Inflammatory macrophage treated with lipopolysaccharide for 1 hour (primary cell): ENCODE results near the gene OR2T33.
"Not testable (repeated sequence)": the region's sequence is repeated elsewhere in the genome, so short reads cannot be mapped to it uniquely, and the experiment has no call there.

ENCODE experiments used
- DNase-seq, 2 donors: peaks; one replicate each; pipeline ENCODE4 v3.0.0-alpha.2; 2020 to 2022

Gene OR2T33, protein sequence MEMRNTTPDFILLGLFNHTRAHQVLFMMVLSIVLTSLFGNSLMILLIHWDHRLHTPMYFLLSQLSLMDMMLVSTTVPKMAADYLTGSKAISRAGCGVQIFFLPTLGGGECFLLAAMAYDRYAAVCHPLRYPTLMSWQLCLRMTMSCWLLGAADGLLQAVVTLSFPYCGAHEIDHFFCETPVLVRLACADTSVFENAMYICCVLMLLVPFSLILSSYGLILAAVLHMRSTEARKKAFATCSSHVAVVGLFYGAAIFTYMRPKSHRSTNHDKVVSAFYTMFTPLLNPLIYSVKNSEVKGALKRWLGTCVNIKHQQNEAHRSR

DNA sequence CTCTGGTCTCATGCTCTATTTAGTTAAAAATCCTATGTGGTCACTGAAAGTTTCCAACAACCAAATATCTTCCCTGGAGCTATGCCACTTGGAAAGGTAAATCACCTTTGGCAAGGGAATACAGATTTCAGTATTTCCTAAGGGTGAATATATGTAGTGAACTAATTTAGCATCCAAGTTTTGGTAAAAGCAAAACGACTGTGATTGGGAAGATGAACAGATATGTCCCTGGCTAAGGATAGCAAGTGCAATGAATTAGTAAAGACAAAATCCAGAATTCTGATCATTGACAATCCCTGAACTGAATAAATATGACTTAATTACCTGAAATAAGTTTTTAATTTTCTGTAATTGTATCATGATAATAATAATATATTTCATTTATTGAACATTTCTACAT is at the start of gene OR2T33:
Gene OR2T33 (minus strand): TSS at position 101 of the 400 bp plus-strand sequence. CDS start 4,162 bp downstream, outside the sequence.
- DNase-seq: no peak

DNA sequence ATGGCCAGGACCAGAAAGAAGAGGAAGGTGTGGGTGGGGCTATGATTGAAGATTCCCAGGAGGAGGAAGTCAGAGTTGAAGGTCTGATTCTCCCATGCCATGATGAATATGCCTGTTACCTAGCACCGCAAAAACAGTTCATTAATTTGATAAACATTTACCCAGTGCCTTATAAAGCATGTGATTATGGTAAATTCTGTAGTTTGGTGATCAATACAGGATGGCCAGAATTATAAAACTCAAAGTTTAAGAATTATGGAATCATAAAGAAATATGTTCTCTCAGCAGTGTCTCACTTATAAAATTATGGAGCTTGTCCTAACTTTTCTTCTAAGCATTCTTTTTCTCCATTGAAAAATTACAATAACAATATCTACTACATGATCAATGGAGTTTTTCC is 46.7 kb upstream of the OR2T33 start, which contains the start of gene OR2M7:
Gene OR2M7 (minus strand): TSS at position 101 of the 400 bp plus-strand sequence. CDS start 0 bp downstream, at position 101.
- DNase-seq: no peak

DNA sequence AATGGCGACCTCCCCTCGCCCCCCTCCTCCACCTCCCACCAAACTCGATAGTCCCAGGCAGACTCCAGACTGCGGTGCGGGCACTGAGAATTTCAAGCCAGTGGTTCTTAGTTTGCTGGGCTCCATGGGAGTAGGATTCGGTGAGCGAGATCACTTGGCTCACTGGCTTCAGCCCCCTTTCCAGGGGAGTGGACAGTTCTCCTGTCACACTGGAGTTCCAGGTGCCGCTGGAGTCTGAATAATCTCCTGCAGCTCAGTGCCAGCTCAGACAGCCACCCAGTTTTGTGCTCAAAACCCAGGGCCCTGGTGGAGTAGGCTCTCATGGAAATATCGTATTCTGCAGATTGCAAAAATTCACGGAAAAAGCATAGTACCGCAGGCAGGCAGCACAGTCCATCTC is 39.0 kb upstream of the OR2T33 start:
- no peak for DNase-seq

DNA sequence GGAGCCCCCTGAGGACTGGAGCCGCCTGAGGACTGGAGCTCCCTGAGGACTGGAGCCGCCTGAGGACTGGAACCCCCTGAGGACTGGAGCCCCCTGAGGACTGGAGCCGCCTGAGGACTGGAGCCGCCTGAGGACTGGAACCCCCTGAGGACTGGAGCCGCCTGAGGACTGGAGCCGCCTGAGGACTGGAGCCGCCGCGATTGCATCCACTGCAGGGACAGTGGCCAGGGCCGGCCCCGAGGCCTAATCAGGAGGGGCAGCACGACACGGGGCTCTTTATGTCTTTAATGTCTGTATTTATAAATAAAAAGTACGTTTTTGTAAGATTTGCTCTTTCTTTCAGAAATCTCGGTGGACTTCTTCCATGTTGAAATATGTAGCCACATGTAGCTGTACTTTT is 29.0 kb upstream of the OR2T33 start:
- not testable (repeated sequence) for DNase-seq

DNA sequence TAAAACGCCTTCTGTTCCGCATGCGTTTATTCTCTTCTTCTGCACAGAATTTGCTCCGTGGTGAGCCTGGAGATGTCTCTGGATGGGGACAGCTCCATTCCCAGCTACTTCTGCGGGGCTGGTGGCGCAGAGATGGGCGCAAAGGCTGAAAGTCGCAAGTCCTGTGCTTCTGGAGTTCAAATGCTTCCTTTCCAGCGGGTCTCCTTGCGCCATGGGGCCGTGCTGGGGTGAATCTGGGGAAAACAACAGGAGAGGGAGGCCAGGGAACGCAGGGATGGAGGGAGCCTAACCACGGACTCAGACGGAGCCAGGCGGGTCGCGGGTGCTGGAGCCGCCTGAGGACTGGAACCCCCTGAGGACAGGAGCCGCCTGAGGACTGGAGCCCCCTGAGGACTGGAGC is 28.3 kb upstream of the OR2T33 start:
- no peak for DNase-seq

DNA sequence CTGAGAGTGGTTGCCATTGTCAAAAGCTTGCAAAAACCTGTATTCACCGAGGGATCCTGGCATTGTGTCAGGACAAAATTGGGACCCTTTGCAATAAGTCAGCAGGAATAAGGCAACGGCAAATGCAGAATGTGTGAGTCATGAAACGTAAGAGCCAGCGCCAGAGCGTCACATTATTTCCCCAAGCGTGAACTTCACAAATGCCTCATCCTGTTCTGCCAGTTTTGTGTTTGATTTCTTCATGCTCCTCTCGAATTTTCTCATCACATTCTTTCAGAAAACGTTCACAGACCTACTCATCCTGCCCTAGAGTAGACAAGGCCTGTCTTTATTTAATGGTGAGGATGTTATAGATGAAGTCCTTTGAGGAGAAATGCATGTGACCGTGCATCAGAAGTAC is 27.9 kb upstream of the OR2T33 start:
- not testable (repeated sequence) for DNase-seq

DNA sequence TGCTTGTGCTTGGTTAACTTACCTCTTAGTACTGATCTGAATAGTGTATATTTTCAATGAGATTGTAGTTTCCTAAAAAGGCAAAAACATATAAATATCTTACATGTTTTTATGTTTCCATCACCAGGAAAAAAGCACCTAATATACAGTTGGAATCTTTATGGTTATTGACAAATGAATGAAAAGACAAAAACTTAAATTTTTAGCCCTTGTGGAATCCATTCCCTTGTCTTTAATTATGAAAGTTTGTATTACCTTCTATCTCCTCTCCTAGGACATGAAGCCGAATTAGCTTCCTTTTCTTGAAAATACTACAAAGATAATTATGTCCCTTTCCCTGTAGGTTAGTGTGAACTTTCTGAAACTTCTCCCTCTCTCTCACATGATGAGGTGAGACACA is 25.5 kb upstream of the OR2T33 start, which contains the start of gene OR2T12:
Gene OR2T12 (minus strand): TSS at position 101 of the 400 bp plus-strand sequence. CDS start 7,846 bp downstream, outside the sequence.
- no peak for DNase-seq

DNA sequence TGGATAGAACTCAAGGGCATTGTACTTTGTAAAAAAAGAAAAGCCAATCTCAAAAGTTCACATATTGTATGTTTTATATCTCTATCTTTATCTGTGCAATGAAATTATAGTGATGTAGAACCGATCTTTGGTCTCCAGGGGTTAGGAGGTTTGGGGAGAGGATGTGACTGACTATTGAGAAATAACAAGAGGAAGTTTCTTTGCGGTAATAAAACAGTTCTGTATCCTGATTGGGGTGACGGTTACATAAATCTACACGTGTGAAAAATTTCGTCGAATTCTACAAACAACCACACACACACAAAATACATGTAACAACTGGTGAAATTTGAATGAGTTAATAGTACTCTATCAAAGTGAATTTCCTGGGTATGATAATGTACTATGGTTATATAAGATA is 10.6 kb upstream of the OR2T33 start:
- DNase-seq: peak in 1 of 2 donors; percentile 1

DNA sequence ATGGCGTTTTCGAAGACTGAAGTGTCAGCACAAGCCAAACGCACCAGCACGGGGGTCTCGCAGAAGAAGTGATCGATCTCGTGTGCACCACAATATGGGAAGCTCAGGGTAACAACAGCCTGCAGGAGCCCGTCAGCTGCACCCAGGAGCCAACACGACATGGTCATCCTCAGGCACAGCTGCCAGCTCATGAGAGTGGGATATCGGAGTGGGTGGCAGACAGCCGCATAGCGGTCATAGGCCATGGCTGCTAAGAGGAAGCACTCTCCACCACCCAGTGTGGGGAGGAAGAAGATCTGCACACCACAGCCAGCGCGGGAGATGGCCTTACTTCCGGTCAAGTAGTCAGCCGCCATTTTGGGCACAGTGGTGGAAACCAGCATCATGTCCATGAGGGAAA is 4.6 kb downstream of the OR2T33 start:
- not testable (repeated sequence) for DNase-seq

DNA sequence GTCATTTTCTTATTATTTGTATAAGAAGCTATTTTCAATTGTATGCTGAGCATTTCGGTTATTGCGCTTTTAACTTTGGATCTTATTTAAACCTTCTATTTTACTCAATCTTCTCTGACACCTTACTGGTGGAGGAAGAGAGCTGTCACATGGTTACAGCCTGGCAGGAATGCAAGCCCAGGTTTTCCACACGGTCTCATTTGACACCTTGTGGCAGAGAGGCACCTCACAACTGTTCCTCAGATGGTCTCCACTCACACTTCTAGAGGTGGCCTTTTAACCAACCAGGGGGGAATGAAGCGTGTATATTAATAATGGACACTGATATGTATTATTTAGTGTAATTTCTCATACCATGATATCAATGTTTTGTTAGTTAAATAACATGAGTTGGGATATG is 9.6 kb downstream of the OR2T33 start:
- no peak for DNase-seq

DNA sequence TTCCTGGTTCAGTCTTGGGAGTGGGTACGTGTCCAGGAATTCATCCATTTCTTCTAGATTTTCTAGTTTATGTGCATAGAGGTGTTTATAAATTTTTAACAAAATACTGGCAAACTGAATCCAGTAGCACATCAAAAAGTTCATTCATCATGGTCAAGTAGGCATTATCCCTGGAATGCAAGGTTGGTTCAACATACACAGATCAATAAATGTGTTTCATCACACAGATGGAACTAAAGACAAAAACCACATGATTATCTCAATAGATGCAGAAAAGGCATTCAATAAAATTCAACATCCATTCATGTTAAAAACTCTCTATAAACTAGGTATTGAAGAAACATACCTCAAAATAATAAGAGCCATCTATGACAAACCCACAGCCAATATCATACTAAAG is 18.5 kb downstream of the OR2T33 start:
- not testable (repeated sequence) for DNase-seq

DNA sequence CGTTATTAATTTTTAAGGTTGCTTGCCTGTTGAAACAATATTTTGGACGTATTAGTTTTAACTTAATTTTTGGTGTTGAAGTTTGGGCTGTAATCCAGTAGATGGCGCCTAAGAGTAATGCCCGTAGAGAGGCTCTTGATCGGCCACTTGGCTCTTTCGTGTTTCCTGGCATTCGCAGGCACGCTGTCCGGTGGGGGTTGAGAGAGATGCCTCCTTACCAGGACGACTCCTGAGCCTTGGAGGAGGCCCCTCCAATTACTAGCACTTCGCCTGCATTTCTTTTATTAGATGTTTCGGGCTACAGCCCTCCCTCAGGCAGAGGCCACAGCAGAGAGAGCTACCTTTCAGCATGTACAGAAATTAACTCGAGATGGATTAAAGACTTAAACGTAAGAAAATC is 34.6 kb downstream of the OR2T33 start:
- DNase-seq: peak; percentile 37 to 75

DNA sequence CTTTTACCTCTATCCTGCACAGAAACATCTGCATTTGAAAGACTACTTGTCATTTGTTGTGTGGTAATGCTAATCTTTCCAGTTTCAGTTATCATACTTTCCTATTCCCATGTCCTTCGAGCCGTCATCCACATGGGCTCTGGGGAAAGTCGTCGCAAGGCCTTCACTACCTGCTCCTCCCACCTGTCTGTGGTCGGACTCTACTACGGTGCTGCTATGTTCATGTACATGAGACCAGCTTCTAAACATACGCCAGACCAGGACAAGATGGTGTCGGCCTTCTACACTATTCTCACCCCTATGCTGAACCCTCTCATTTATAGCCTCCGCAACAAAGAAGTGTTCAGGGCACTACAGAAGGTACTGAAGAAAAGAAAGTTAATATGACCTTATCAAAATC is 38.3 kb downstream of the OR2T33 start:
- no peak for DNase-seq

DNA sequence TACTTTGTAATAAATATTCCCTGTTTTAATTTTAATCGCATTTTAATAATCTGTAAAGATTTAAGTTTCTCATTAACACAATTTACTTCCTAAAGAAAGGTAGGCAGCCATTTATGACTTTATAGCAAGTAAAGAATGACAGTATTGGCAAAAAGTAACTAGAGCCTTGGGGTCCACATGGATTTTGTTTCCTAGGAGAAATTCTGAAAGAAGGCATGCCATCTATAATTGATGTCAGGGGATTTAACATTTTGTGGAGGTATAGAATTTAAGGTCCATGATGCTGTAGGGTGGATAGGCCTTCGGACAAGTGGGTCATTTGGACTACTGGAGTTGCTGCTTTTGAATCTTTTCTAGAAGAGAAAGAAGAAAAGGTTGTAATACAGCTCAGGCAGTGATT is 46.7 kb downstream of the OR2T33 start, which contains the start of gene OR2M4:
Gene OR2M4 (plus strand): TSS at position 301 of the 400 bp plus-strand sequence. CDS start 7,512 bp downstream, outside the sequence.
- DNase-seq: no peak

DNA sequence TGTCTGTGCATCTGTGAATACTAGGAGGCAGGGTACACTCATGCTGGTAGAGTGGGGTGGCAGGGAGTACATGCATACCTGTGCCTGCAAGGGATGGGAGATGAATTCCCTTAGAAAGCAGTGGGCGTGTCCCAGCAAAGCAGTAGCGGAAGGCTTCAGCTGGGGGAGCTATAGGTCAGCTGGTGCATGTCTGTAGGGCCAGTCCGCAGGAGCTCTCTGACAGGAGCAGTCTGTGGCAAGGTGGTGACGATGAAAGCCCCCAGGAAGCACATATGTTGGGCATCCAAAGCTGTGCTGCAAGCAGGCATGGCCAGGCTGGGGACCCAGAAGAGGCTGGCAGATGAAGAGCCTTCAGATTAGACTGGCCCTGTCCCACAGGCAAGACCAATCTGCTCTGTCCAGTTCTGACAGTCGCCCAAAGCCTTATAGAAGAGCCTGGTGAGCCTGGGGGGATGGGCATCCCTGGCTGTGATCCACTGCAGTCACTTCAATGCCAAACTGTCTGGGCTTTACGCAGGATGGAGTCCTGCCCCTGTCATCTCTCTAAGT is 48.3 kb downstream of the OR2T33 start:
- no peak for DNase-seq

DNA sequence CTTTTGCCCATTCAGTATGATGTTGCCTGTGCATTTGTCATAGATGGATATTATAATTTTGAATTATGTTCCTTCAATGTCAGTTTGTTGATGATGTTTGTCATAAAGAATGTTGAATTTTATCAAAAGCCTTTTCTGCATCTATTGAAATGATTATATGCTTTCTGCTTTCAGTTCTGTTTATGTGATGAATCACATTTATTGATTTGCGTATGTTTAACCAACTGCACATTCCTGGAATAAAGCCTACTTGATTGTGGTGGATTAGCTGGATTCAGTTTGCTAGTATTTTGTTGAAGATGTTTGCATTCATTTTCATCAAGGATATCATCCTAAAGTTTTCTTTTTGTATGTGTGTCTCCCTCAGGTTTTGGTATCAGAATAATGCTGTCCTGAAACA is 52.2 kb downstream of the OR2T33 start:
- DNase-seq: no peak
